ENCODE data around the gene ODAD2. TPM values are rescaled to one million over a fixed set of nuclear protein-coding genes. Genes with fewer than 3 reads are reported as not detected.
A peak's percentile ranks its signal among the peaks of the same experiment; 100 is the strongest.
"Not testable (repeated sequence)": the region's sequence is repeated elsewhere in the genome, so short reads cannot be mapped to it uniquely, and the experiment has no call there.

The ODAD2 gene
- total and polyA plus RNA-seq, 7 experiments from 2014 or later: 0.27 to 0.70 TPM; not detected in 5

DNA sequence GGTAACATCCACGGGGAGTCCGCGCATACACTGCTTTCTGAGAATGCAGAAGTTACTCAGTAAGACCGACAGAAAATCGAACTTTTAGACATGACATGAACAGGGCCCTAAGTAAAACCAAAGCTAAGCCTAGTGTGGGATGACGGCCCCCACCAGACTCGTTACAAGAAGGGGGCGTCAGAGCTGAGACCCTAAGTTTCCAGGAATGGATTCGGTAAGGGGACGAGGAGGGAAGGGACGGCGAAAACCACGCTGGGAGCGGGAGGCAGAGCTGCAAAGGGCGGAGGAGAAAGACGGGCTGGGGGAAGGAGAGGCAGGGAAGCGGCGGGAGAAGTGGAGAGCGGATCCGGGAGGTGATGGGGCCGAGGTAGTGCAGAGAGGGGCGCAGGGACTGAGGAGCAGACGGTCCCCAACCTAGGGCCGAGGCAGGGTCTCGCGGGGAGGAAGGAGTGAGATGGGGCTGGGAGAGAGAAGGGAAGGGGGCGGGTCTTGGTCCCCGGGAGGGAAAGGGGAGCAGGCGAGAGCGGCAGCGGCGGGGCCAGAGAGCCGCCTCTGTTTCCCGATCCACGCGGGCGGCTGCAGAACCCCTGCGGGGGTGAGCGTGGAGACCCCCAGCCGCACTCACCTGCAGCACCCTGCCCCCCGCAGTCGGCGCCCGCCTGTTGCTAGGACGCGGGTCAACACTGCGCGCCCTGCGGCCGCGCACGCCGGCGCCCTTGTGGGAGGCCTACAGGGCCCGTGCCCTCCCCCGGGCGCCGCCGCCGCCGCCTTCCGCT, 513 bp downstream of the ODAD2 start:
- intact Hi-C loops (cut with micrococcal nuclease): no loop called here
- peak overlapping the region; percentile 53 for H3K4me3 ChIP-seq (ENCODE audit: low read length)
- CTCF ChIA-PET: interaction anchor here (0.7 kb wide), 1 partner anchor 443 kb away, joined by 3 read pairs; no protein-coding TSS in a partner anchor
- peak in 6 of 9 donors; percentile 7 to 10 (median 9) for DNase-seq
- H3K27me3 ChIP-seq (ENCODE audit: control insufficient read depth in 2 of 2, insufficient read depth in 2 of 2, low read length in 2 of 2): no peaks in the 10 kb centered on the region
- no peaks in the 10 kb centered on the region for H3K9me3 ChIP-seq (ENCODE audit: control insufficient read depth in 2 of 3, low read length in 3 of 3)
- peaks cover 49 to 71% (median 62%) of the 10 kb centered on the region in 5 donors for H3K27me3 Mint-ChIP-seq
- H3K27ac Mint-ChIP-seq: peak overlapping the region in 2 of 9 donors; percentile 7 to 93
- H3K9me3 Mint-ChIP-seq: peaks cover 0 to 3% (median 0%) of the 10 kb centered on the region in 11 donors
- H3K4me3 Mint-ChIP-seq: peak overlapping the region; percentile 77 to 96 (median 90)
- H3K36me3 ChIP-seq (ENCODE audit: control insufficient read depth in 2 of 3, insufficient read depth in 3 of 3, low read length in 3 of 3): no peaks in the 10 kb centered on the region
- peaks cover 0 to 6% of the 10 kb centered on the region in 2 donors for H3K4me1 ChIP-seq (ENCODE audit: control insufficient read depth in 2 of 2, insufficient read depth in 2 of 2, low read length in 2 of 2)
- POLR2A ChIA-PET: no interaction called here
- peak; percentile 81 for ATAC-seq
- H3K27ac ChIP-seq (ENCODE audit: low read depth, low read length): no peak overlapping the region
- peaks cover 0 to 20% (median 14%) of the 10 kb centered on the region in 7 donors for H3K4me1 Mint-ChIP-seq
- H3K36me3 Mint-ChIP-seq: no peaks in the 10 kb centered on the region

DNA sequence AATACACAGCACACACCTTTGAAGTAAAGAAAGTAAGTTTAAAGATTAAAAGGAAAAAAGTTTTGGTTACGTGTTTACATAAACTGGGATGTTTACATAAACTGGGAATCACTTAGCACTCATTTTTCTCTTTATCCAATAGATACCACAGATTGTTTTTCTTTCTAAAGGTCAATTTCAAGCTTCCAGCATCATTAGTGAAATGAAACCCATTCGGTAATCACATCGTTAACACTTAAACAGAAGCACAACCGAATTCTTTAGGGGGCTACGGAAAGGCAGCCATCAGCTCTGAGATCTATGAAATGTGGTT, 1.1 kb downstream of the ODAD2 start:
- peak overlapping the region in 1 of 9 donors; percentile 7 for H3K27ac Mint-ChIP-seq
- Histone ChIP-seq H3K4me1 (ENCODE audit: control insufficient read depth in 2 of 2, insufficient read depth in 2 of 2, low read length in 2 of 2) (peaks cover 0 to 6% of the 10 kb centered on the region in 2 donors), H3K9me3 (ENCODE audit: control insufficient read depth in 2 of 3, low read length in 3 of 3) (no peaks in the 10 kb centered on the region), H3K27ac (ENCODE audit: low read depth, low read length) (no peak overlapping the region), H3K4me3 (ENCODE audit: low read length) (peak overlapping the region; percentile 53), H3K27me3 (ENCODE audit: control insufficient read depth in 2 of 2, insufficient read depth in 2 of 2, low read length in 2 of 2) (no peaks in the 10 kb centered on the region), H3K36me3 (ENCODE audit: control insufficient read depth in 2 of 3, insufficient read depth in 3 of 3, low read length in 3 of 3) (no peaks in the 10 kb centered on the region)
- POLR2A ChIA-PET: no interaction called here
- peaks cover 0 to 3% (median 0%) of the 10 kb centered on the region in 11 donors for H3K9me3 Mint-ChIP-seq
- CTCF ChIA-PET: interaction anchor here (0.7 kb wide), 1 partner anchor 444 kb away, joined by 3 read pairs; no protein-coding TSS in a partner anchor
- H3K27me3 Mint-ChIP-seq: peaks cover 44 to 68% (median 63%) of the 10 kb centered on the region in 5 donors
- no peak for ATAC-seq
- intact Hi-C loops (cut with micrococcal nuclease): no loop called here
- no peaks in the 10 kb centered on the region for H3K36me3 Mint-ChIP-seq
- DNase-seq: no peak
- H3K4me3 Mint-ChIP-seq: peak overlapping the region; percentile 77 to 96 (median 90)
- H3K4me1 Mint-ChIP-seq: peaks cover 0 to 20% (median 14%) of the 10 kb centered on the region in 7 donors

DNA sequence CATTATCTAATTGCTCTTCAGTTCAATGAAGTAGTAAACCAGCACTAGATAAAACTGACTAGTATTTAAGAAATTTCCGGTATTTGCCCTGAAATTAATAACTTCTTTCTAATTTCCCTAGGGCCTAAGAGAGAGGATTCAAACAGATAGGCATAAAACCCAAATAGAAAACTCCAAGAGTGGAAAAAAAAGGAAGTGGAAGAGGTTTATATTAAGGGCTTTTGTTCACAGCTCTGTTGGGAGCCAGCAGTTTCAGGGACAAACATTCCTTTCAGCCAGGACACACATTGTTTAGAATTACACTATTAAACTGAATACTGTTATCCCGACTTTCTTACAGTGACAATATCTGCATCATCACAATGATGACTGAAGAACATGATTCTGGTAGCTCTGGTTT, 3.6 kb downstream of the ODAD2 start:
- Histone ChIP-seq H3K36me3 (ENCODE audit: control insufficient read depth in 2 of 3, insufficient read depth in 3 of 3, low read length in 3 of 3) (no peaks in the 10 kb centered on the region), H3K9me3 (ENCODE audit: control insufficient read depth in 2 of 3, low read length in 3 of 3) (no peaks in the 10 kb centered on the region), H3K4me1 (ENCODE audit: control insufficient read depth in 2 of 2, insufficient read depth in 2 of 2, low read length in 2 of 2) (peaks cover 0 to 6% of the 10 kb centered on the region in 2 donors), H3K4me3 (ENCODE audit: low read length) (no peak overlapping the region), H3K27ac (ENCODE audit: low read depth, low read length) (no peak overlapping the region), H3K27me3 (ENCODE audit: control insufficient read depth in 2 of 2, insufficient read depth in 2 of 2, low read length in 2 of 2) (no peaks in the 10 kb centered on the region)
- no peak overlapping the region for H3K27ac Mint-ChIP-seq
- H3K9me3 Mint-ChIP-seq: no peaks in the 10 kb centered on the region
- H3K36me3 Mint-ChIP-seq: no peaks in the 10 kb centered on the region
- no peak overlapping the region for H3K4me3 Mint-ChIP-seq
- ChIA-PET CTCF (no interaction called here), POLR2A (no interaction called here)
- H3K4me1 Mint-ChIP-seq: peaks cover 0 to 20% (median 14%) of the 10 kb centered on the region in 7 donors
- ATAC-seq (no peak), DNase-seq (no peak)
- H3K27me3 Mint-ChIP-seq: peaks cover 39 to 63% (median 51%) of the 10 kb centered on the region in 5 donors
- intact Hi-C loops (cut with micrococcal nuclease): no loop called here

DNA sequence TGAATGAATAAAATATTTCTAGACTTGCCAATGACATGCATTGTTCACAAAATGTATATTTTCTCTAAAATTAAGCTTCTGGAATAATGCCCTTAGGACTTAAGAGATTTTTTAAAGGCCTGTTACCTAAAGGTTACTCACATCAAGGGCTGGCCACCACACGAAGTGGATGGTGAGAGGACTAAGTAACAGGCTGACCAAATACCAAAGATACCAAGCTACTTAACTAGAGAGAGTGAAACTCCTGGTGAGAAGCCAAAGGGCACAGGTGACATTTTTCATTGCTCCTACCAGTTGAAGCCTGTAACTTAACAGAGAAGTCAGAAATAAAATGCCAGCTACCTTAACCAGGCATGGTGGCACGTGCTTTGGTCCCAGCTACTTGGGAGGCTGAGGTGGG, 9.5 kb downstream of the ODAD2 start:
- DNase-seq; H3K9me3 Mint-ChIP-seq; H3K4me1 ChIP-seq (ENCODE audit: control insufficient read depth in 2 of 2, insufficient read depth in 2 of 2, low read length in 2 of 2); H3K4me3 Mint-ChIP-seq; H3K36me3 Mint-ChIP-seq; H3K4me3 ChIP-seq (ENCODE audit: low read length); H3K9me3 ChIP-seq (ENCODE audit: control insufficient read depth in 2 of 3, low read length in 3 of 3); H3K27ac Mint-ChIP-seq; H3K36me3 ChIP-seq (ENCODE audit: control insufficient read depth in 2 of 3, insufficient read depth in 3 of 3, low read length in 3 of 3); H3K27ac ChIP-seq (ENCODE audit: low read depth, low read length); H3K4me1 Mint-ChIP-seq; H3K27me3 ChIP-seq (ENCODE audit: control insufficient read depth in 2 of 2, insufficient read depth in 2 of 2, low read length in 2 of 2); CTCF ChIA-PET; intact Hi-C loops (cut with micrococcal nuclease); ATAC-seq: not testable (repeated sequence)
- POLR2A ChIA-PET: interaction anchor here (0.6 kb wide), 1 partner anchor 23 kb away, joined by 3 read pairs; no protein-coding TSS in a partner anchor
- H3K27me3 Mint-ChIP-seq: peaks cover 0 to 21% (median 17%) of the 10 kb centered on the region in 5 donors

DNA sequence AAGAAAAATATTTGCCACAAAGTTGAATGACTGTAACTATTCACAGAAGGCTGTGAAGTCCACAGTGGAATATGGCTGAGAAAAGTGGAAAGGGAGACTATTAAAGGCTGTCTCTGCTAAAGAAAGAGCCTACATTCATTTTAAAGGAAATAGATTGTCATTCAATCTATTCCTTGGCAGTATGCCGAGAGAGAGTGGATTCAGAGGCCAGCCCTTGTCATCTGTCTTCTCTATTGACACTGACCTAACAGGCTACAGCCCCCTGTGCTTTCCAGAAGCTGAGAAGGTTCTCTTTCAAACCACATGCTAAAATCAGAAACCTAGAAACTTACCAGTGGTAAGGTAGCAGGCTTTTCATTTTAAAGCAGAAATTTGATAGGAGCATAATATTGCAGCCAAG, 12.1 kb downstream of the ODAD2 start:
- H3K4me1 Mint-ChIP-seq: no peaks in the 10 kb centered on the region
- H3K27ac Mint-ChIP-seq: no peak overlapping the region
- CTCF ChIA-PET: interaction anchor here (0.7 kb wide), 1 partner anchor 16 kb away, joined by 5 read pairs; no protein-coding TSS in a partner anchor
- no peaks in the 10 kb centered on the region for H3K4me1 ChIP-seq (ENCODE audit: control insufficient read depth in 2 of 2, insufficient read depth in 2 of 2, low read length in 2 of 2)
- POLR2A ChIA-PET: no interaction called here
- no peak overlapping the region for H3K27ac ChIP-seq (ENCODE audit: low read depth, low read length)
- DNase-seq (no peak), ATAC-seq (no peak)
- intact Hi-C loops (cut with micrococcal nuclease): no loop called here
- H3K4me3 Mint-ChIP-seq: no peak overlapping the region
- H3K36me3 ChIP-seq (ENCODE audit: control insufficient read depth in 2 of 3, insufficient read depth in 3 of 3, low read length in 3 of 3): no peaks in the 10 kb centered on the region
- H3K4me3 ChIP-seq (ENCODE audit: low read length): no peak overlapping the region
- H3K9me3 Mint-ChIP-seq: no peaks in the 10 kb centered on the region
- H3K9me3 ChIP-seq (ENCODE audit: control insufficient read depth in 2 of 3, low read length in 3 of 3): no peaks in the 10 kb centered on the region
- H3K27me3 Mint-ChIP-seq: peaks cover 0 to 19% (median 7%) of the 10 kb centered on the region in 5 donors
- H3K27me3 ChIP-seq (ENCODE audit: control insufficient read depth in 2 of 2, insufficient read depth in 2 of 2, low read length in 2 of 2): no peaks in the 10 kb centered on the region
- no peaks in the 10 kb centered on the region for H3K36me3 Mint-ChIP-seq

- Histone ChIP-seq H3K4me3 (ENCODE audit: low read length) (no peak overlapping the region), H3K27me3 (ENCODE audit: control insufficient read depth in 2 of 2, insufficient read depth in 2 of 2, low read length in 2 of 2) (no peaks in the 10 kb centered on the region), H3K4me1 (ENCODE audit: control insufficient read depth in 2 of 2, insufficient read depth in 2 of 2, low read length in 2 of 2) (no peaks in the 10 kb centered on the region), H3K36me3 (ENCODE audit: control insufficient read depth in 2 of 3, insufficient read depth in 3 of 3, low read length in 3 of 3) (no peaks in the 10 kb centered on the region), H3K9me3 (ENCODE audit: control insufficient read depth in 2 of 3, low read length in 3 of 3) (no peaks in the 10 kb centered on the region), H3K27ac (ENCODE audit: low read depth, low read length) (no peak overlapping the region)
- H3K27me3 Mint-ChIP-seq: peaks cover 5 to 17% (median 13%) of the 10 kb centered on the region in 5 donors
- intact Hi-C loops (cut with micrococcal nuclease): no loop called here
- no peak overlapping the region for H3K4me3 Mint-ChIP-seq
- H3K27ac Mint-ChIP-seq: no peak overlapping the region
- ChIA-PET CTCF (no interaction called here), POLR2A (no interaction called here)
- peaks cover 0 to 3% (median 0%) of the 10 kb centered on the region in 11 donors for H3K9me3 Mint-ChIP-seq
- H3K4me1 Mint-ChIP-seq: no peaks in the 10 kb centered on the region
- ATAC-seq (no peak), DNase-seq (no peak)
- peaks cover 0 to under 1% (median 0%) of the 10 kb centered on the region in 5 donors for H3K36me3 Mint-ChIP-seq
These were observed 15.9 kb downstream of the ODAD2 start for GRCh38 chr10:27982875-27983543.
